GM12891 (cell line): ENCODE results near the gene ZNF701.

ENCODE experiments used
- PAX5 ChIP-seq: IDR thresholded peaks from 2 replicates; pipeline ENCODE4 v1.6.1; 2011; ENCODE audit warnings: low read length, moderate library complexity, mild to moderate bottlenecking; ENCODE audit not compliant: insufficient read depth, severe bottlenecking
- POLR2A ChIP-seq: IDR thresholded peaks from 2 replicates; pipeline ENCODE4 v1.6.1; 2011; ENCODE audit warnings: low read depth, low read length, control low read depth
- POLR2AphosphoS5 ChIP-seq: IDR thresholded peaks from 2 replicates; pipeline ENCODE4 v1.6.1; 2011; ENCODE audit warnings: low read depth, low read length, control low read depth
- POU2F2 ChIP-seq: IDR thresholded peaks from 2 replicates; pipeline ENCODE4 v1.6.1; 2011; ENCODE audit warnings: low read depth, mild to moderate bottlenecking, control low read depth, low read length, moderate library complexity
- SPI1 ChIP-seq: IDR thresholded peaks from 2 replicates; pipeline ENCODE4 v1.6.1; 2011; ENCODE audit warnings: low read depth, low read length, control low read depth
- TAF1 ChIP-seq: IDR thresholded peaks from 2 replicates; pipeline ENCODE4 v1.6.1; 2011; ENCODE audit warnings: low read depth, low read length, control low read depth

DNA sequence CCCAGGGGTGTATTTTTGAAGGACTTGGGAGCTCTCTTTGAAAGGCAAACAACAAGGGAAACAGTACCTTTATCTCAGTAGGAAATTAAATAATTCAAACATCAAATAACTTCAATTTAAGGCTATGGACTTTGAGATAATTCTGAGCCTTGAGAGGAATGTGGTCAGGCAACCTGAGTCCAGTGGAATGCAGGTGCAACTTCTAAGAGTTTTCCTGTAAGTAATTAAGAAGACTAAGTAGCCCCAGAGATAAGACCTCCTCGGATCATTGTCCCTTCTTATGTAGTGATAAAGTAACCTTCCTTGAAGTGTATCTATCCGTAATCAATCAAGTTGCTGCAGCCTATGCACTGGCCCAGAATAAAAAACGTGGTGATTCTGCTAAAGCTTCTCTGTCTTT lies 29.2 kb downstream of the ZNF701 start:
- no peak for TF ChIP-seq POLR2A
- no peak for TF ChIP-seq POLR2AphosphoS5
- TF ChIP-seq SPI1, result no peak
- TF ChIP-seq TAF1, result no peak
- TF ChIP-seq PAX5, result no peak
- no peak for TF ChIP-seq POU2F2
